Right kidney (tissue), 1 donor: ENCODE data around the gene ZNF488.

Experiments used
- DNase-seq: peaks from one replicate; pipeline ENCODE4 v3.0.0-alpha.2; 2016

Gene ZNF488

DNA sequence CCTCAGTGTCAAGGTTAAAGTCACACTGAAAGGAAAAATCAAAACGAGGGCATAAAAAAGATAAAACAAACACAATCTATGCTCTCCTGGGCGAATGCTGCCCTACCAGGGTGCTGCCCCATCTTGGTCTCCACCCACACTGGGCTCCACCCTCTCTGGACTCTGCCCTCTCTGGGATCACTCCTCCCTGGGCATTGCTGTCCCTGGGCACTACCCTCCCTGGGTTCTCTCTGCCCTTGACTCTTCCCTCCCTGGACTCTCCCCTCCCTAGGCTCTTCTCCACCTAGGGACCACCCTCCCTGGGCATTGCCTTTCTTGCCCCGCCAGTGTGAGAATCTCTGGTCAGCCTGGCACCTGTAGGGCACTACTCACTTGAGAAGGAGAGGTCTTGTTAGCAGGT lies 53.3 kb downstream of the ZNF488 start:
- no peak for DNase-seq

DNA sequence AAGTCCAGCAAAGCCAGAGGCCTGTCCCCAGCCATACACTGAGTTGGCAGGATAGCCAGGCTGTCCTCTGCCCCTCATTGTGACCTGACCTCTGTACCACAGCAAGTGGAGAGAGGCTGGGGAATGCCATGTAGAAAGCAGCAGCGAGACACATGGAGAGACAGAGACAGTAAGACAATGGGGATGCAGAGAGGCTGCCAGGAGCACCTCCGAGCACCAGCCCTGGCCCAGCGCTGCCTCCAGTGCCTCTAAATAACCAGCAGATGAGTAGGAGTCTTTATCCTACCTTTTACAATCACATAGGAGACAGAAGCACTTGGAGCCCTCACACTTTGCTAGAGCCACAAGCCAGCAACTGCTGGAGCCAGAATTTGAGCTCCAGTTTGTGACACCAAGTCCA lies 53.7 kb downstream of the ZNF488 start:
- DNase-seq = no peak

DNA sequence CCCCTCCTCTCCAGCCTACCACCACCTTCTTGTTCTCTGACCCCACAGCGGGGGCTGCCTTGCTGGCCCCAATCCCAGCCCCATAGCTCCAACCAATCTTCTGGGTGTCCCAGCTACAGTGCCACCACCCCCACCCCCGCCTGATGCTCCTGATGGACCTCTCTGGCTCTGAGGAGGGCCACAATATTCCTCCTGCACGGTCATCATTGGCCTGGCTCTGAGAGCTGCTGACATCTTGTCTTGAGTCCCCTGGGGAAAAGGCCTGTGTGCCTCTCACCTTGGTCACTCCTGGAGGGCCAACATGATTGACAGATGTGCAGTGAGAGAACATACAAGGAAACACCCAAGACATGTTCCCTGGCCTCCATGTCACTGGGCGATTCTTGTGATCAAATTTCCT lies 54.2 kb downstream of the ZNF488 start:
- no peak for DNase-seq

DNA sequence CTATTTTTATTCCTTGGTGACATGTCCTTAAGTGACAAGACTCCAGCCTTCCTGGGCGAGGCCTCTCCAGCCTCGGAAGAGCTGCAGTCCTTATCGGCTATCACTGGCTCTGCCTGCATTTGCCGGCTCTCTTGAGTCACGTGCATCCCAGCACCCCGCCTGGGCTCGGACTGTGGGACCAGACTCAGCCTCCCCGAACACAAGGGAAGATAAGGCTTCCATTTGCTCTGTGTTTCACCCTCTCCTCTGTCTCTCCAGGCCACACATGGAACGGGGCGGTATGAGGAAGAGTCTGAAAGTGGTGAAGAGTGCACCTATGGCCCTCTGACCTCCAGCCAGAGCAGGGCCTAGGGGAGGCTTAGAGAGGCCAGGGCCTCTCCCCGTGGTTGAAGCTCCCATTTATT lies 57.2 kb downstream of the ZNF488 start:
- DNase-seq = no peak

DNA sequence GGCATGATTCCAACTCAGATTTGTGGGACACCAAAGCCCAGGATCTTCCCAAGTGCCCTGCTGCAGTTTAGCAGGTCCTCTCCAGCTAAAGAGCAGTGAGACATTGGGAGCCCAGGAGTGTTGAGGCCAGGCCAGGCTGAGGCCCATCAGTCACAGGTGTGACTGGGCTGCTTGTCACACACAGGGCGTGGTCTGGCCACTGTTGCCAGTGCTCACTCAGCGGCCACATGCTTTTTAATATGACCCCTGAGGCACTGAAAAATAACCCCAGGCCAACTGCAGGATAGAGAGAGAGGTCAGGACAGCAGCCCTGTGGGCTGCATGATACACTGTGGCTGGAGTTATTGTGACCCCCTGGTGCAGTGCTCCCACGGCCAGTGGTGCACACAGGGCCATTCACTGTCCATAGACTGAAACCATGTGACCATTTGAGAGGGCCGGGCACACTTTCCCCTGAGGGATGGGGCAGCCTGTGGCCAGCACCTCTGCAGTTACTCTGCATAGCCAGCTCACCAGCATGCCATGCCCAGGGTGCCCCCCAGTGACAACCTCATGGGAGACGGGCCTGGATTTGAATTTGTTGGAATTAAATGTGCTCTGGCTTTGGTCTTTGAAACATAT lies 57.7 kb downstream of the ZNF488 start:
- no peak for DNase-seq

DNA sequence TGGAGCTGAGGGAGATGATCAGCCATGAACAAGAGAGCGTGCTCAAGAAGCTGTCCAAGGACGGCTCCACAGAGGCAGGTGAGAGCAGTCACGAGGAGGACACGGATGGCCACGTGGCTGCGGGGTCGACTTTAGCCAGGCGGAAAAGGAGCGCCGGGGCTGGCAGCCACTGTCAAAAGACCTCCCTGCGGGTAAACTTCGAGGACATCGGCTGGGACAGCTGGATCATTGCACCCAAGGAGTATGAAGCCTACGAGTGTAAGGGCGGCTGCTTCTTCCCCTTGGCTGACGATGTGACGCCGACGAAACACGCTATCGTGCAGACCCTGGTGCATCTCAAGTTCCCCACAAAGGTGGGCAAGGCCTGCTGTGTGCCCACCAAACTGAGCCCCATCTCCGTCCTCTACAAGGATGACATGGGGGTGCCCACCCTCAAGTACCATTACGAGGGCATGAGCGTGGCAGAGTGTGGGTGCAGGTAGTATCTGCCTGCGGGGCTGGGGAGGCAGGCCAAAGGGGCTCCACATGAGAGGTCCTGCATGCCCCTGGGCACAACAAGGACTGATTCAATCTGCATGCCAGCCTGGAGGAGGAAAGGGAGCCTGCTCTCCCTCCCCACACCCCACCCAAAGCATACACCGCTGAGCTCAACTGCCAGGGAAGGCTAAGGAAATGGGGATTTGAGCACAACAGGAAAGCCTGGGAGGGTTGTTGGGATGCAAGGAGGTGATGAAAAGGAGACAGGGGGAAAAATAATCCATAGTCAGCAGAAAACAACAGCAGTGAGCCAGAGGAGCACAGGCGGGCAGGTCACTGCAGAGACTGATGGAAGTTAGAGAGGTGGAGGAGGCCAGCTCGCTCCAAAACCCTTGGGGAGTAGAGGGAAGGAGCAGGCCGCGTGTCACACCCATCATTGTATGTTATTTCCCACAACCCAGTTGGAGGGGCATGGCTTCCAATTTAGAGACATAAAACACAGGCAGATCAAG lies 58.5 kb downstream of the ZNF488 start:
- DNase-seq = no peak

DNA sequence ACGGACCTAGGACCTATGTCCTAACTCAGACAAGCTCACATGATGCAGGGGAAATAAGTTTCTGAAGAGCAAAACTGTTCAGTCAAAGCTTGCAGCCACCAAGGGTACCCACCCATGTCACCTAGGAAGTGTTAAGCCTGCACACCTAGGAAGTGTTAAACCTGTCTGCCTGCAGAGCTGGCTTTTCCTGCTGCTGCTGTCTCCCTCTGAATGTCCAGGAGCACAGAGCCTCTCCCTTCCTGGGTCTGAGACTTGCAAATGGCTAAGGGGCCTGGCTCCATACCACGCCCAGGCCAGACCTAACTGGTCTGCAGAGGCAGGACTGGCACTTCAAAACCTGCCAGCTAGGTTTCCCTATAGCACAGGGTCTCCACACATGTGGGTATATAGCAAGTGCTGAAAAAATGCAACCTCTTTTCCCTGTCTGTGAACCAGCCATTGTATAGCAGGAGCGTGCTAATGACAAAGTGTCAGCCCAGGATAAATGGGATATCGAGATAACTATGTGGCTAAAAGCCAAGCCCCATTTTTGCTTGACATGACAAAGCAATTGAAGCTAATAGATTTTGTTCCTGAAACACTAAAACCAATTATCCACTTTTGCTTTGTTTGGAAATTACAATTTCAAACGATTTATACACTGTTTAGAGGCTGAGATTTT lies 60.3 kb downstream of the ZNF488 start:
- no peak for DNase-seq

DNA sequence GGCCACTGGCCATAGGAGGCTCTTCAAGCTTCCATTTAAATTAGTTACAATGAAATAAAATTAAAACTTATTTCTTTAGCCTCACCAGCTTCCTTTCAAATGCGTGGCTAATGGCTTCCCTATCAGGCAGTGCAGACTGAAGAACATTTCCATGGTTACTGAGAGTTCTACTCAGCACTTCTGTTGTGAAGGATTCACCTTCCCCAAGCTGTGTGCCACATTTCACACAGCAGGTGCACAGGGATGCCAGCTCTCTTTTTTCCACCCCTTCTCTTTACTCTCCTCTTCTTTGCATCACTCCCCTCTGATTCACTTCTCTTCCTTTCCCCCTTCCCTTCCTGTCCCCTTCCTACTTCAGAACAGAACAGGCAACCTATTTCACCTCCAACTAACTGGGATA lies 61.0 kb downstream of the ZNF488 start:
- no peak for DNase-seq

DNA sequence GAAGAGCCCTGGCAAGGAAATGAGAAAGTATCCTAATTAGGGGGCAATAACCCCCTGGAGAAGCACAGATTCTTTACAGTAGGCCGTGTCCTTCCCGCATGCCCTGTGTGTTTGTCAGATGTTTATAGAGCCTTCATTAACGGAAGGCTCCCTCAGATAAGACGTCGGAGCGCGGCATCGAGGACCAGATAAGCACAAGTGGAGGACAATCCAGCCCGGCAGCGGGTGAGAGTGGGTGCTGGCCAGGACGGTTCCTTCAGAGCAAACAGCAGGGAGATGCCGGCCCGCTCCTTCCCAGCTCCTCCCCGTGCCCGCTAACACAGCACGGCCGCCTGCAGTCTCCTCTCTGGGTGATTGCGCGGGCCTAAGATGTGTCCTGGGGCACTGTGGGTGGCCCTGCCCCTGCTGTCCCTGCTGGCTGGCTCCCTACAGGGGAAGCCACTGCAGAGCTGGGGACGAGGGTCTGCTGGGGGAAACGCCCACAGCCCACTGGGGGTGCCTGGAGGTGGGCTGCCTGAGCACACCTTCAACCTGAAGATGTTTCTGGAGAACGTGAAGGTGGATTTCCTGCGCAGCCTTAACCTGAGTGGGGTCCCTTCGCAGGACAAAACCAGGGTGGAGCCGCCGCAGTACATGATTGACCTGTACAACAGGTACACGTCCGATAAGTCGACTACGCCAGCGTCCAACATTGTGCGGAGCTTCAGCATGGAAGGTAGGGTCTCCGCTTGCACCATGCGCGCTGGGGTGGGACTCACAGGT lies 61.6 kb downstream of the ZNF488 start, which contains the start of gene GDF2:
Gene GDF2, plus strand, starts transcription at position 155 of the 762 bp plus-strand sequence. Its CDS starts 215 bp downstream, at position 370.
- DNase-seq = no peak

DNA sequence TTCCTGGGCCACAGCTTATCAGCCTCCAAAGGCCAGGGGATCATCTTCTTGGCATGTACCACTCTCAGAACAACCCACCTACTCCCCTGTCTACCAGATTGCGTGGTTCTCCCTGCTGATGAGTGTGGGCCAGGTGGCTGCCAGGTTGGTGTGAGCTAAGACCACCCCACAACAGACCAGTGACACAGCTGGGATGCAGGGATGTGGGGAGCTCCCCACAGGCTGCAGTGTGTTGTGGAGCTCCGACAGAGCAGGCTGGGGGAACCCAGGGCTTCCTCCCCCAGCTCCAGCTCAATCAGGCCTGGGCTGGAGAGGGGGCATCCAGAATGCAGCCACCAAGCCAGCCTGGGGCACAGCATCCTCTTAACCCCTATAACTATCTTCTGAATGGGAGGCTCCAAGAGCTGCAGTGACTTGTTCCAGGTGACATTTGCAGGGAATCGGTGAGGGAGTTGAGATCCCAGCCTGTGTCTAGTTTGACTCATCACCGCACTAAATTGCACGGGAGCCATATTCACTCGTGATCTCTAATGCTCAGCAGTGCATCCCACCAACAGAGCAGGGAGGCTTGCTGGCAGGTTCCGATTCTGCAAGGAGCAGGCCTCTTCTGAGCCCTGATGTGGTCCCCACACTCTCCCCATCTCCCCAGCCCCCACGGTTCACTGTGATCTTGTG lies 62.4 kb downstream of the ZNF488 start:
- DNase-seq = no peak

DNA sequence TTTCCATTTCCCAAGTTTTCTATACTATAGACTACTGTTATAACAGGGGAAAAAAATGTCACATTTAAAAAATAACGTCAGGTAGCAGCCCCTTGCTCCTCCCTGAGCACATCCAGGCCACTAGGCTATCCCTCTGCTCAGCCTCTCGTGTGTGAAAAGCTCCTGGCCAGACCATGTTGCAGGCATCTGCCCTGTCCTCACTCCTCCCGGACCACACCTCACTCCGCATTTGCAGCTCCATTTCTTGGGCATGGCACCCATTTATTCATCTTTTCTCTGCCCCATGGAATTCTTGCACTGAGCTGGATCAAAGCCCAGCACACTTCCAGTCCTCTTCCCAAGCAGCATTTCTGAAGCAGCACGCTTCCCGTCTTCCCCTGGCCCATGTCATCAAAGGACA lies 63.3 kb downstream of the ZNF488 start:
- DNase-seq = no peak

DNA sequence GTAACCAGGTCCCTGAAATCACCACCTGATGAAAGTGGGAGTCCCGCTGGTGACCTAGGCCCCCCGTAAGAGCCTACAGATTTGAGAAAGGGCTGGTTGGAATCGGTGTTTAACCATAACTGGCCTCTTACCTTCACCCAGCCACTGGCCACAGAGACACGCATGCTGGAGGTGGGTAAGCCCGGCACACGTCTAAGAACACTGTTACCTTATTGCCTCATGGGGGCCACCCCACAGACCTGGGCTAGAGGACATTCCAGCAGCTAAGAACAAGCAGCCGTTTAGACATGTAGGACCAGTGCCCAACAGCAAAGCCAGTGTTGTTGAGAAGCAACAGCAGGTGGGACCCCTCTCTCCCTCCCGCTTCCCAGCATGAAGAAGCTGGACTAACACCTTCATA lies 64.3 kb downstream of the ZNF488 start:
- DNase-seq = no peak

DNA sequence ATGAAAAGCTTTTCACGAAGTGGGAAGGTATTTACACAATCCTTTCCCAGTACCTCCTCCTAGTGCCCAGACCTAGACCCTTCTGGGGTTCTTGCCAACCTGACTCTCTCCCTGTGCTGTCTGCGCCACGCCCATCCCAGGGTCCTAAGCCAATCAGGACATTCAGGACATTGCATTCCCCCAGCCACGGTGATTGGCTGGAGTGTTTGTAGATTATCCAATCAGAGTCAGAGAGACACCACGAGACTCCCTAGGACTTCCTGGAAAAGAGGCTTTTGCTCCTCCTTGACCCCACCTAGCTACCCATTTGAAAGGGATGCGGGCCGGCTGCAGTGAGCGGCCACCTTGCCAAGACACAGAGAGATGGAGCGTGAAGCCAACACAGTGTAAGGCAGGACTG lies 65.4 kb downstream of the ZNF488 start:
- DNase-seq = no peak

DNA sequence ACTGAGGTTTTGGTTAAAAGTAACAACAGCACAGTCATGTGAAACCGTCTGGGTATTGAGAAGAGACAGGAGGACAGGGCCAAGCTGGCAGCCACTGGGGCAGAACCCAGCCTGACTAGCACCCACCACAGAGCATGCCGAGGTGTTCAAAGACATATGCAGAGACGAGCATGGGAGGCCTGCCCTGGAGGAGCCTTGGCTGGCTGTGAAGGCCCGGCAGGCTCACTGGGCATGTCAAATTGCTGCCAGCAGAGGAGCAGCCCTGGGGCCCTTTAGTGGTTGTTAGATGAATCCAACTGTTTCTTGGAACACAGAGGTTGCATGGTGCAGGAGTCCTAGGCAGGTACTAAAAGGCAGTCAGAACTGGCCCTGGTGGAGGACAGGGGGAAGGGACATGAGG lies 66.8 kb downstream of the ZNF488 start:
- no peak for DNase-seq

DNA sequence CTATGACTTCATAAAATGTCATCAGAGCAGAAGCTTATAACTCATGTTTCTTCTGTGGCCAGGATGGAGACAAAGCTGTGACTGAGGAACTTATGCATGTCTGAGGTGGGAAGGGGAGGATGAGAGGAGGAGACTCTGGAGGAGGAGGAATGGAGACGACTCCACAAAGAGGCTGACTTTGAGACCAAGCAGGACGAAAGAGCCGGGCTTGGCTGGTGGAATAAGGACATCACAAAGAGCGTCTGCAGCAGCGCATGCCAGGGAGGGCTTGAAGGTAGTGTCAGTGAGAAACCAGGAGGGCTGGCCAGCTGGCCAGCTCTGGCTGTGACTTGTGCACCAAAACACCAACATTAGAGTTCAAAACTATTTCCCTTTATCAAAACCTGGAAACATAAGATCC lies 68.0 kb downstream of the ZNF488 start:
- DNase-seq = no peak
